ENCODE data around the gene SRP54. TPM values are rescaled to one million over a fixed set of nuclear protein-coding genes. Genes with fewer than 3 reads are reported as not detected.

Gene SRP54
- total RNA-seq, 1 experiment from 2014 or later: 84.5 TPM

DNA sequence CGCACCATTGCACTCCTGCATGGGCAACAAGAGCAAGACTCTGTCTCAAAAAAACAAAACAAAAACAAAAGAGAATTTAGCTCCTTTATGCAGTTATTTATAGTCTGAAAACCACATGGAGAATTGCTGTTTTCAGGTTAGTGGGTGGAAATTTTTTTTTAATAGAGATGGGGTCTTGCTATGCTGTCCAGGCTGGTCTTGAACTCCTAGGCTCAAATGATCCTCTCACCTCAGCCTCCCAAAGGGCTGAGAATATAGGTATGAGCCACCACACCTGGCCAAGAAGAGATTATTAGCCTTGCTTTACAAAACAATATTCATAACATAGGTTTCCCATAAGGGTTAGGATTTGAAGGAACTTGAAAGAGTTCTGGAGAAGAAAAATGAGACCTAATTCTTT, 12.1 kb upstream of the SRP54 start:
- DNase-seq: no peak
- TF ChIP-seq, protein P1, sequence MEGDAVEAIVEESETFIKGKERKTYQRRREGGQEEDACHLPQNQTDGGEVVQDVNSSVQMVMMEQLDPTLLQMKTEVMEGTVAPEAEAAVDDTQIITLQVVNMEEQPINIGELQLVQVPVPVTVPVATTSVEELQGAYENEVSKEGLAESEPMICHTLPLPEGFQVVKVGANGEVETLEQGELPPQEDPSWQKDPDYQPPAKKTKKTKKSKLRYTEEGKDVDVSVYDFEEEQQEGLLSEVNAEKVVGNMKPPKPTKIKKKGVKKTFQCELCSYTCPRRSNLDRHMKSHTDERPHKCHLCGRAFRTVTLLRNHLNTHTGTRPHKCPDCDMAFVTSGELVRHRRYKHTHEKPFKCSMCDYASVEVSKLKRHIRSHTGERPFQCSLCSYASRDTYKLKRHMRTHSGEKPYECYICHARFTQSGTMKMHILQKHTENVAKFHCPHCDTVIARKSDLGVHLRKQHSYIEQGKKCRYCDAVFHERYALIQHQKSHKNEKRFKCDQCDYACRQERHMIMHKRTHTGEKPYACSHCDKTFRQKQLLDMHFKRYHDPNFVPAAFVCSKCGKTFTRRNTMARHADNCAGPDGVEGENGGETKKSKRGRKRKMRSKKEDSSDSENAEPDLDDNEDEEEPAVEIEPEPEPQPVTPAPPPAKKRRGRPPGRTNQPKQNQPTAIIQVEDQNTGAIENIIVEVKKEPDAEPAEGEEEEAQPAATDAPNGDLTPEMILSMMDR (IDR thresholded peaks at IDR 0.05; ENCODE audit: insufficient read depth in 1 of 2, low read depth in 1 of 2, low read length in 1 of 2, severe bottlenecking in 1 of 2, unreplicated experiment in 1 of 2): no peak

DNA sequence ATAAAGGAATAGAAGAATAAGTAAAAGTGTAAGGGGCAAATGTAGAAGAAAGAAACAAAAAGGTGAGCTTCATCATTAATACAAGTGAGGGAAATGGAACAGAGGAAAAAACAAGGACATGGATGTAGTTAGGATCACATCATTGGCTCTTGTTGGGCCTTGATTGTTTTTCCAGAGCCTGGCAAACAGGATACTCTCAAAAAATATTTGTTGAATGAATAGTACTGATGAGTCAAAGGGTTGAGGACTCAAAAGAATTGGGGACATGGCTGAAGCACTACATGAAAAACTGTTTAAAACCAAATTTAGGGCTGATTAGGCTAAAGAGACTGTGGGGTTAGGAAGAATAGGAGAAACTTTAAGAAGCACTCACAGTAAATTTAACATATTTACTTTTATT, 11.4 kb upstream of the SRP54 start:
- BruUV-seq (replicated peaks): no TSS peak
- intact Hi-C loops (cut with micrococcal nuclease; ENCODE audit: unreplicated experiment): no loop called here
- no peaks in the 10 kb centered on the region for H3K27me3 Mint-ChIP-seq (ENCODE audit: insufficient read depth, unreplicated experiment)
- TF ChIP-seq, protein P1 (IDR thresholded peaks at IDR 0.05; ENCODE audit: insufficient read depth in 1 of 2, low read depth in 1 of 2, low read length in 1 of 2, severe bottlenecking in 1 of 2, unreplicated experiment in 1 of 2): no peak
- no peaks in the 10 kb centered on the region for H3K9me3 ChIP-seq
- H3K4me1 Mint-ChIP-seq (ENCODE audit: low read depth, unreplicated experiment): no peaks in the 10 kb centered on the region
- peaks cover 5% of the 10 kb centered on the region for H3K36me3 Mint-ChIP-seq (ENCODE audit: insufficient read depth, unreplicated experiment)
- DNase-seq: no peak
- POLR2A ChIA-PET: interaction anchor here (0.5 kb wide), 1 partner anchor 74 kb away, joined by 3 read pairs; the partner anchor contains the start of gene FAM177A1
- H3K9me3 Mint-ChIP-seq (ENCODE audit: unreplicated experiment): no peaks in the 10 kb centered on the region
- H3K4me3 ChIP-seq (ENCODE audit: low read depth, low read length): no peak overlapping the region
- no peaks in the 10 kb centered on the region for H3K36me3 ChIP-seq (ENCODE audit: control insufficient read depth, insufficient read depth, low read length)
- no peak overlapping the region for H3K4me3 Mint-ChIP-seq (ENCODE audit: unreplicated experiment)
- H3K4me1 ChIP-seq: no peaks in the 10 kb centered on the region
- CTCF ChIA-PET: no interaction called here
- H3K27me3 ChIP-seq (replicated peaks; ENCODE audit: control insufficient read depth, insufficient read depth, low read length): no peaks in the 10 kb centered on the region
- no peak overlapping the region for H3K27ac Mint-ChIP-seq (ENCODE audit: unreplicated experiment)

More for the DNA sequence above, 12.1 kb upstream of the SRP54 start:
- intact Hi-C loops (cut with micrococcal nuclease; ENCODE audit: unreplicated experiment): no loop called here
- Histone ChIP-seq H3K4me1 (no peaks in the 10 kb centered on the region), H3K4me3 (ENCODE audit: low read depth, low read length) (no peak overlapping the region), H3K36me3 (ENCODE audit: control insufficient read depth, insufficient read depth, low read length) (no peaks in the 10 kb centered on the region), H3K27me3 (replicated peaks; ENCODE audit: control insufficient read depth, insufficient read depth, low read length) (no peaks in the 10 kb centered on the region), H3K9me3 (no peaks in the 10 kb centered on the region)
- Mint-ChIP-seq H3K27ac (ENCODE audit: unreplicated experiment) (no peak overlapping the region), H3K36me3 (ENCODE audit: insufficient read depth, unreplicated experiment) (peaks cover 5% of the 10 kb centered on the region), H3K4me3 (ENCODE audit: unreplicated experiment) (no peak overlapping the region), H3K9me3 (ENCODE audit: unreplicated experiment) (no peaks in the 10 kb centered on the region), H3K4me1 (ENCODE audit: low read depth, unreplicated experiment) (no peaks in the 10 kb centered on the region), H3K27me3 (ENCODE audit: insufficient read depth, unreplicated experiment) (no peaks in the 10 kb centered on the region)
- ChIA-PET CTCF (no interaction called here), POLR2A (no interaction called here)
- no TSS peak for BruUV-seq (replicated peaks)

DNA sequence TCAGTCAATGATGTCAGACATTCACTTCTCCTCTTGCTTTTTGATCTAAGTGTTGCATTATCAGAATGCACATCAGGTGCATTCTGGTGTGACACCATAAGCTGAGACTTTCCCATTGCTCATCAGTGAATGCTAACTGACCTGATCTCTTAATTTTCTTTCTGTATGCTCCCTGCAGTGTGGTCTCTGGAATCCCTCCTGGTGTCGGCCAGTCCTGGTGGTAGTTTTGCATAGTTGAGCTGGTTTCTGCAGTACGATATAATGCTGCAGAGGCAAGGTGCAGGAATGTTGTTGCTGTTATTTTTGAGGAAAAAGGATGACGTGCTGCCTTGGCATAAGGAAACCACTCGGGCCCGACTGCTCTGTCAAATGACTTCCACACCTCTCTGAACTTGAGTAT, 11.0 kb upstream of the SRP54 start:
- no peaks in the 10 kb centered on the region for H3K27me3 Mint-ChIP-seq (ENCODE audit: insufficient read depth, unreplicated experiment)
- no peak for DNase-seq
- H3K36me3 Mint-ChIP-seq (ENCODE audit: insufficient read depth, unreplicated experiment): peaks cover 5% of the 10 kb centered on the region
- ChIA-PET CTCF (no interaction called here), POLR2A (interaction anchor here (0.5 kb wide), 1 partner anchor 74 kb away, joined by 3 read pairs; the partner anchor contains the start of gene FAM177A1)
- no TSS peak for BruUV-seq (replicated peaks)
- TF ChIP-seq, protein P1 (IDR thresholded peaks at IDR 0.05; ENCODE audit: insufficient read depth in 1 of 2, low read depth in 1 of 2, low read length in 1 of 2, severe bottlenecking in 1 of 2, unreplicated experiment in 1 of 2): no peak
- Histone ChIP-seq H3K9me3 (no peaks in the 10 kb centered on the region), H3K4me3 (ENCODE audit: low read depth, low read length) (no peak overlapping the region), H3K27me3 (replicated peaks; ENCODE audit: control insufficient read depth, insufficient read depth, low read length) (no peaks in the 10 kb centered on the region), H3K4me1 (no peaks in the 10 kb centered on the region), H3K36me3 (ENCODE audit: control insufficient read depth, insufficient read depth, low read length) (no peaks in the 10 kb centered on the region)
- H3K4me3 Mint-ChIP-seq (ENCODE audit: unreplicated experiment): no peak overlapping the region
- intact Hi-C loops (cut with micrococcal nuclease; ENCODE audit: unreplicated experiment): no loop called here
- H3K4me1 Mint-ChIP-seq (ENCODE audit: low read depth, unreplicated experiment): no peaks in the 10 kb centered on the region
- no peaks in the 10 kb centered on the region for H3K9me3 Mint-ChIP-seq (ENCODE audit: unreplicated experiment)
- H3K27ac Mint-ChIP-seq (ENCODE audit: unreplicated experiment): no peak overlapping the region

Measured in Caco-2 (cell line).